ENCODE results near the gene IL23R. TPM values are rescaled to one million over a fixed set of nuclear protein-coding genes. Genes with fewer than 3 reads are reported as not detected.
"Not testable (repeated sequence)": the region's sequence is repeated elsewhere in the genome, so short reads cannot be mapped to it uniquely, and the experiment has no call there.

Gene IL23R
- total RNA-seq, 3 donors from 2014 or later (not counting 1 experiment from before 2014, with no cell fraction given), result 0.31 to 0.55 (median 0.34) TPM

- Mint-ChIP-seq H3K4me1 (peaks cover 24 to 34% of the 10 kb centered on the region in 2 donors), H3K27me3 (ENCODE audit: low read depth in 2 of 2) (peaks cover 7 to 9% of the 10 kb centered on the region in 2 donors), H3K27ac (peak overlapping the region in 1 of 2 donors; percentile 60), H3K4me3 (no peak overlapping the region), H3K36me3 (no peaks in the 10 kb centered on the region), H3K9me3 (no peaks in the 10 kb centered on the region)
- Histone ChIP-seq H3K4me1 (ENCODE audit: control insufficient read depth, insufficient read depth, low read length) (peaks cover 9% of the 10 kb centered on the region), H3K36me3 (ENCODE audit: control insufficient read depth, insufficient read depth, low read length) (no peaks in the 10 kb centered on the region), H3K27me3 (ENCODE audit: control insufficient read depth, insufficient read depth, low read length) (no peaks in the 10 kb centered on the region), H3K9me3 (ENCODE audit: control insufficient read depth, insufficient read depth, low read length) (no peaks in the 10 kb centered on the region), H3K27ac (ENCODE audit: low read length) (no peak overlapping the region), H3K4me3 (ENCODE audit: low read length) (no peak overlapping the region)
- no peak for TF ChIP-seq CTCF (IDR thresholded peaks at IDR 0.05)
- intact Hi-C loops (cut with micrococcal nuclease), result loop anchor here (5.0 kb wide), 2 partner anchors 94 to 356 kb away; partner anchors contain the start of gene SLC35D1
- DNase-seq (no peak), ATAC-seq (no peak)
- 100% methylated on average over 2 of the region's 3 CpGs for WGBS (ENCODE audit: insufficient coverage)
Observed at GRCh38 chr1:67146539-67146938, 19.7 kb upstream of the IL23R start.

- intact Hi-C loops (cut with micrococcal nuclease), result loop anchor here (5.0 kb wide), 2 partner anchors 96 to 354 kb away; partner anchors contain the start of gene SLC35D1
- Mint-ChIP-seq H3K27me3 (ENCODE audit: low read depth in 2 of 2) (peaks cover 13 to 19% of the 10 kb centered on the region in 2 donors), H3K4me1 (peaks cover 24 to 31% of the 10 kb centered on the region in 2 donors)
- H3K36me3 ChIP-seq (ENCODE audit: control insufficient read depth, insufficient read depth, low read length); H3K4me3 Mint-ChIP-seq; DNase-seq; ATAC-seq; H3K9me3 ChIP-seq (ENCODE audit: control insufficient read depth, insufficient read depth, low read length); H3K27ac ChIP-seq (ENCODE audit: low read length); H3K4me3 ChIP-seq (ENCODE audit: low read length); H3K4me1 ChIP-seq (ENCODE audit: control insufficient read depth, insufficient read depth, low read length); H3K27ac Mint-ChIP-seq; H3K36me3 Mint-ChIP-seq; H3K27me3 ChIP-seq (ENCODE audit: control insufficient read depth, insufficient read depth, low read length); H3K9me3 Mint-ChIP-seq: not testable (repeated sequence)
- 95% methylated on average over 20 of the region's 20 CpGs for WGBS (ENCODE audit: insufficient coverage)
Observed at GRCh38 chr1:67147973-67148372, 18.3 kb upstream of the IL23R start.

GRCh38 chr1:67148516-67149178, 17.6 kb upstream of the IL23R start:
- Mint-ChIP-seq H3K4me3 (no peak overlapping the region), H3K27ac (peak overlapping the region in 1 of 2 donors; percentile 55), H3K36me3 (no peaks in the 10 kb centered on the region), H3K4me1 (peaks cover 24 to 25% of the 10 kb centered on the region in 2 donors), H3K9me3 (no peaks in the 10 kb centered on the region), H3K27me3 (ENCODE audit: low read depth in 2 of 2) (peaks cover 18 to 25% of the 10 kb centered on the region in 2 donors)
- Histone ChIP-seq H3K9me3 (ENCODE audit: control insufficient read depth, insufficient read depth, low read length) (no peaks in the 10 kb centered on the region), H3K27ac (ENCODE audit: low read length) (no peak overlapping the region), H3K4me1 (ENCODE audit: control insufficient read depth, insufficient read depth, low read length) (peaks cover 9% of the 10 kb centered on the region), H3K36me3 (ENCODE audit: control insufficient read depth, insufficient read depth, low read length) (no peaks in the 10 kb centered on the region), H3K4me3 (ENCODE audit: low read length) (no peak overlapping the region), H3K27me3 (ENCODE audit: control insufficient read depth, insufficient read depth, low read length) (no peaks in the 10 kb centered on the region)
- 71% methylated on average over 3 of the region's 6 CpGs for WGBS (ENCODE audit: insufficient coverage)
- no peak for DNase-seq
- no peak for TF ChIP-seq CTCF (IDR thresholded peaks at IDR 0.05)
- ATAC-seq, result peak; percentile 47 to 63 (median 55)
- intact Hi-C loops (cut with micrococcal nuclease), result loop anchor here (1.0 to 5.0 kb wide), 4 partner anchors 96 to 383 kb away; partner anchors contain the start of gene SLC35D1

- H3K9me3 ChIP-seq (ENCODE audit: control insufficient read depth, insufficient read depth, low read length), result no peaks in the 10 kb centered on the region
- no peak overlapping the region for H3K4me3 Mint-ChIP-seq
- DNase-seq (peak; percentile 35 to 83), ATAC-seq (peak; percentile 81 to 93 (median 91))
- peaks cover 24 to 25% of the 10 kb centered on the region in 2 donors for H3K4me1 Mint-ChIP-seq
- peak overlapping the region in 1 of 2 donors; percentile 55 for H3K27ac Mint-ChIP-seq
- intact Hi-C loops (cut with micrococcal nuclease), result loop anchor here (1.0 to 5.0 kb wide), 4 partner anchors 97 to 384 kb away; partner anchors contain the start of gene SLC35D1
- no peaks in the 10 kb centered on the region for H3K36me3 Mint-ChIP-seq
- peaks cover 9% of the 10 kb centered on the region for H3K4me1 ChIP-seq (ENCODE audit: control insufficient read depth, insufficient read depth, low read length)
- H3K27ac ChIP-seq (ENCODE audit: low read length), result no peak overlapping the region
- WGBS (ENCODE audit: insufficient coverage), result 17% methylated on average over 6 of the region's 9 CpGs
- no peaks in the 10 kb centered on the region for H3K27me3 ChIP-seq (ENCODE audit: control insufficient read depth, insufficient read depth, low read length)
- peaks cover 22 to 25% of the 10 kb centered on the region in 2 donors for H3K27me3 Mint-ChIP-seq (ENCODE audit: low read depth in 2 of 2)
- H3K36me3 ChIP-seq (ENCODE audit: control insufficient read depth, insufficient read depth, low read length), result no peaks in the 10 kb centered on the region
- no peaks in the 10 kb centered on the region for H3K9me3 Mint-ChIP-seq
- peak; percentile 62 for TF ChIP-seq CTCF (IDR thresholded peaks at IDR 0.05)
- H3K4me3 ChIP-seq (ENCODE audit: low read length), result no peak overlapping the region
Observed at GRCh38 chr1:67149179-67149770, 17.0 kb upstream of the IL23R start.

Data from natural killer cell (primary cell).